ENCODE data around the gene RAD51AP2.

GRCh38 chr2:17543131-17543660 is 25.0 kb upstream of the RAD51AP2 start:
- no peak for TF ChIP-seq POLR2AphosphoS5 (IDR thresholded peaks at IDR 0.05; ENCODE audit: low read depth, low read length)
- no peak for TF ChIP-seq CTCF (IDR thresholded peaks at IDR 0.05)
- TF ChIP-seq SIN3A (IDR thresholded peaks at IDR 0.05; ENCODE audit: borderline replicate concordance, insufficient read depth, low read depth, low read length) = no peak

All from Panc1 (cell line).